ENCODE data around the gene UBE2E3.

The UBE2E3 gene

GRCh38 chr2:180952731-180953336 lies 27.6 kb upstream of the UBE2E3 start:
- Histone ChIP-seq H3K9me3 (ENCODE audit: control insufficient read depth in 1 of 2, low read length in 2 of 2) (peaks cover 0 to 2% of the 10 kb centered on the region in 2 donors), H3K4me1 (ENCODE audit: control insufficient read depth in 1 of 2, insufficient read depth in 2 of 2, low read length in 2 of 2) (no peaks in the 10 kb centered on the region), H3K4me3 (ENCODE audit: low read depth in 1 of 2, low read length in 2 of 2) (no peak overlapping the region), H3K36me3 (ENCODE audit: control insufficient read depth in 1 of 2, insufficient read depth in 2 of 2, low read length in 2 of 2) (no peaks in the 10 kb centered on the region), H3K27me3 (ENCODE audit: low read depth, low read length) (no peaks in the 10 kb centered on the region), H3K27ac (ENCODE audit: low read length) (no peak overlapping the region)

DNA sequence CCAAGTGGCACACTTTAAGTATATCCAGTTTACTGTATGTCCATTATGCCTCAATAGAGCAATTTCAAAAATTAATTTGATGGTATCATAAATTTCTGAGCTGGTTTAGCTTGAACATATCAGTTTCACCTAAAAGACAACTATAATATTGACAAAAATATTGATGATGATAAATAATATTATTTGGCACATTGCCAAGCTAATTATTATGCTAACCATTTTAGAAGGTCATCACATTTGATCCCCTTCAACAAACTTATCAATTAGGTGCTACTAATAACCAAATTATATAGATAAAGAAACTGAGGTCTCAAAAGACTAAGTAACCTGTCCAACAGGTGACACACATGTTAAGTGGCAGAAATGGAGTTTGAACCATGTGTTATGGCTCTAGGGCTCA lies 26.9 kb upstream of the UBE2E3 start:
- Histone ChIP-seq H3K27ac (ENCODE audit: low read length) (no peak overlapping the region), H3K4me3 (ENCODE audit: low read depth in 1 of 2, low read length in 2 of 2) (no peak overlapping the region), H3K9me3 (ENCODE audit: control insufficient read depth in 1 of 2, low read length in 2 of 2) (peaks cover 0 to 2% of the 10 kb centered on the region in 2 donors), H3K36me3 (ENCODE audit: control insufficient read depth in 1 of 2, insufficient read depth in 2 of 2, low read length in 2 of 2) (no peaks in the 10 kb centered on the region), H3K4me1 (ENCODE audit: control insufficient read depth in 1 of 2, insufficient read depth in 2 of 2, low read length in 2 of 2) (no peaks in the 10 kb centered on the region), H3K27me3 (ENCODE audit: low read depth, low read length) (no peaks in the 10 kb centered on the region)

- H3K4me1 ChIP-seq (ENCODE audit: control insufficient read depth in 1 of 2, insufficient read depth in 2 of 2, low read length in 2 of 2): no peaks in the 10 kb centered on the region
- no peaks in the 10 kb centered on the region for H3K36me3 ChIP-seq (ENCODE audit: control insufficient read depth in 1 of 2, insufficient read depth in 2 of 2, low read length in 2 of 2)
- H3K27me3 ChIP-seq (ENCODE audit: low read depth, low read length): no peaks in the 10 kb centered on the region
- no peak overlapping the region for H3K4me3 ChIP-seq (ENCODE audit: low read depth in 1 of 2, low read length in 2 of 2)
- H3K27ac ChIP-seq (ENCODE audit: low read length): no peak overlapping the region
- H3K9me3 ChIP-seq (ENCODE audit: control insufficient read depth in 1 of 2, low read length in 2 of 2): peaks cover 0 to 2% of the 10 kb centered on the region in 2 donors
These were observed 25.3 kb upstream of the UBE2E3 start for GRCh38 chr2:180955101-180955500.

DNA sequence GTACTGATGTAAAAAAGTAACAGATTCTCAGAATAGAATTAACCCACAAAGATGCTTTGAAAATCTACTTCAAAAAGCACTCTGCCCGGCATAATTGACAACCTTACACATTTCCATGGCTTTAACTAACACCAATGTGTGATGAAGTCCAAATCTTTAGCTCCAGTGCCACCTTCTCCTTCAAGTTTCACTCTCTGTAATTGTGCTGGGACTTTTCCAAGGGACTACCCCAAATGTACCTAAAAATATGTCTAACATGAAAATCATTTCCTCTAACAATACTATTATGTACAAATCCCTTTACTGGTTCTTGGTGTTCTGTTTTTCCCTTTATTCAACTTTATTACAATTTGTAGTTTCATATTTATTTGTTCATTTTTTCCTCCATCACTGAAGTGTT lies 20.6 kb upstream of the UBE2E3 start:
- H3K27ac ChIP-seq (ENCODE audit: low read length): no peak overlapping the region

GRCh38 chr2:180960982-180961381 lies 19.4 kb upstream of the UBE2E3 start:
- no peaks in the 10 kb centered on the region for H3K27me3 ChIP-seq (ENCODE audit: low read depth, low read length)
- no peak overlapping the region for H3K27ac ChIP-seq (ENCODE audit: low read length)
- H3K4me1 ChIP-seq (ENCODE audit: control insufficient read depth in 1 of 2, insufficient read depth in 2 of 2, low read length in 2 of 2): no peaks in the 10 kb centered on the region
- no peak overlapping the region for H3K4me3 ChIP-seq (ENCODE audit: low read depth in 1 of 2, low read length in 2 of 2)
- no peaks in the 10 kb centered on the region for H3K36me3 ChIP-seq (ENCODE audit: control insufficient read depth in 1 of 2, insufficient read depth in 2 of 2, low read length in 2 of 2)
- no peaks in the 10 kb centered on the region for H3K9me3 ChIP-seq (ENCODE audit: control insufficient read depth in 1 of 2, low read length in 2 of 2)

More for the DNA sequence above, 20.6 kb upstream of the UBE2E3 start:
- no peaks in the 10 kb centered on the region for H3K36me3 ChIP-seq (ENCODE audit: control insufficient read depth in 1 of 2, insufficient read depth in 2 of 2, low read length in 2 of 2)
- H3K4me3 ChIP-seq (ENCODE audit: low read depth in 1 of 2, low read length in 2 of 2): no peak overlapping the region
- H3K9me3 ChIP-seq (ENCODE audit: control insufficient read depth in 1 of 2, low read length in 2 of 2): no peaks in the 10 kb centered on the region
- H3K27me3 ChIP-seq (ENCODE audit: low read depth, low read length): no peaks in the 10 kb centered on the region
- H3K4me1 ChIP-seq (ENCODE audit: control insufficient read depth in 1 of 2, insufficient read depth in 2 of 2, low read length in 2 of 2): no peaks in the 10 kb centered on the region

DNA sequence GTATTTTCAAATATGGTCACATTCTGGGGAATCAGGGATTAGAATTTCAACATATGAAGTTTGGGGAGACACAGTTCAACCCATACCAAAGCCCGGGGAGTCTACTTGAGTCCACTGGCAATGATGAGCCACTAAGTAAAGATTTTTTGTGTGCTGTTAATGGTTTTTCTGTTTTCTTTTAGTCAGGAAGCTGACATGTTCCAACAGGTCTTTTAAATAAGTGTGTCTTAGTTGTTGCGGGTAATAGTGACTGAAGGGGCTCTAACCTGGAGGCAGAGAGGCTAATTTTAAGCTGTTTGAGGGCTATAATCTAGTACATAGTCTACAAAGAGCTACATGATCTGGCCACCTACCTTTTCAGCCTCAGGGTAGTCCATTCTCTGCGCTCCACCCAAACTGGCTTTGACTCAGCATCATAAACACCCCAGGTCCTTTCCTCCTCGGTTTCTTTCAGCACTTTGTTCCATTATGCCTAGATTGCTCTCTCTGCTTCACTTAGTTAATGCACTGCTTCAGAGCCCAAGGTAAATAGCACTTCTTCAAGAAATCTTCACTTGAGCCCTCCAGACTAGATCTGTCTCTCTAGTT lies 17.6 kb upstream of the UBE2E3 start:
- no peaks in the 10 kb centered on the region for H3K27me3 ChIP-seq (ENCODE audit: low read depth, low read length)
- H3K27ac ChIP-seq (ENCODE audit: low read length): no peak overlapping the region
- no peak overlapping the region for H3K4me3 ChIP-seq (ENCODE audit: low read depth in 1 of 2, low read length in 2 of 2)
- H3K36me3 ChIP-seq (ENCODE audit: control insufficient read depth in 1 of 2, insufficient read depth in 2 of 2, low read length in 2 of 2): no peaks in the 10 kb centered on the region
- H3K9me3 ChIP-seq (ENCODE audit: control insufficient read depth in 1 of 2, low read length in 2 of 2): no peaks in the 10 kb centered on the region
- no peaks in the 10 kb centered on the region for H3K4me1 ChIP-seq (ENCODE audit: control insufficient read depth in 1 of 2, insufficient read depth in 2 of 2, low read length in 2 of 2)

- H3K4me1 ChIP-seq (ENCODE audit: control insufficient read depth in 1 of 2, insufficient read depth in 2 of 2, low read length in 2 of 2): no peaks in the 10 kb centered on the region
- no peaks in the 10 kb centered on the region for H3K27me3 ChIP-seq (ENCODE audit: low read depth, low read length)
- H3K4me3 ChIP-seq (ENCODE audit: low read depth in 1 of 2, low read length in 2 of 2): no peak overlapping the region
- H3K36me3 ChIP-seq (ENCODE audit: control insufficient read depth in 1 of 2, insufficient read depth in 2 of 2, low read length in 2 of 2): no peaks in the 10 kb centered on the region
- H3K9me3 ChIP-seq (ENCODE audit: control insufficient read depth in 1 of 2, low read length in 2 of 2): no peaks in the 10 kb centered on the region
- H3K27ac ChIP-seq (ENCODE audit: low read length): no peak overlapping the region
These were observed 14.0 kb upstream of the UBE2E3 start for GRCh38 chr2:180966378-180966777.

DNA sequence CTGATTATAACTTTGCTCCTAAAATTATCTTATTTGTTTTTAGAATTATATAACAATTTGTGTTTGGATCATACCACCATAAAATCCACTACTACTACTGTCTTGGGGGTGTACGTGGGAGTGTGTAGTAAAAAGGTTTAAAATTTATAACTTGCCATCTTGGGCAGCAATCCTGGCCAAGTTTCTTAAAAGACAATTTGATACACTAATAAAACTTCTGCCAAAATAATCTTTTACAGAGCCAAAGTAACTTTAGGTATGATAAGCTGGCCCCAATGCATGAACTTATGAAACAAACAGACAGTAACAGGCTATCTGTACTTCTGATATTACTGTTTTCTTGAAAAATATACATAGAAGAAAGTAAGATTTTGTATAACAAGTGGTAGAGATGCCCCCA lies 11.3 kb upstream of the UBE2E3 start:
- Histone ChIP-seq H3K36me3 (ENCODE audit: control insufficient read depth in 1 of 2, insufficient read depth in 2 of 2, low read length in 2 of 2) (no peaks in the 10 kb centered on the region), H3K27ac (ENCODE audit: low read length) (no peak overlapping the region), H3K27me3 (ENCODE audit: low read depth, low read length) (no peaks in the 10 kb centered on the region), H3K4me3 (ENCODE audit: low read depth in 1 of 2, low read length in 2 of 2) (no peak overlapping the region), H3K9me3 (ENCODE audit: control insufficient read depth in 1 of 2, low read length in 2 of 2) (no peaks in the 10 kb centered on the region), H3K4me1 (ENCODE audit: control insufficient read depth in 1 of 2, insufficient read depth in 2 of 2, low read length in 2 of 2) (no peaks in the 10 kb centered on the region)

- Histone ChIP-seq H3K27ac (ENCODE audit: low read length) (no peak overlapping the region), H3K27me3 (ENCODE audit: low read depth, low read length) (no peaks in the 10 kb centered on the region), H3K36me3 (ENCODE audit: control insufficient read depth in 1 of 2, insufficient read depth in 2 of 2, low read length in 2 of 2) (no peaks in the 10 kb centered on the region), H3K4me1 (ENCODE audit: control insufficient read depth in 1 of 2, insufficient read depth in 2 of 2, low read length in 2 of 2) (no peaks in the 10 kb centered on the region), H3K9me3 (ENCODE audit: control insufficient read depth in 1 of 2, low read length in 2 of 2) (no peaks in the 10 kb centered on the region), H3K4me3 (ENCODE audit: low read depth in 1 of 2, low read length in 2 of 2) (no peak overlapping the region)
These were observed 10.4 kb upstream of the UBE2E3 start for GRCh38 chr2:180970016-180970415.

- Histone ChIP-seq H3K4me3 (ENCODE audit: low read depth in 1 of 2, low read length in 2 of 2) (no peak overlapping the region), H3K4me1 (ENCODE audit: control insufficient read depth in 1 of 2, insufficient read depth in 2 of 2, low read length in 2 of 2) (no peaks in the 10 kb centered on the region), H3K36me3 (ENCODE audit: control insufficient read depth in 1 of 2, insufficient read depth in 2 of 2, low read length in 2 of 2) (no peaks in the 10 kb centered on the region), H3K27me3 (ENCODE audit: low read depth, low read length) (no peaks in the 10 kb centered on the region), H3K9me3 (ENCODE audit: control insufficient read depth in 1 of 2, low read length in 2 of 2) (no peaks in the 10 kb centered on the region), H3K27ac (ENCODE audit: low read length) (no peak overlapping the region)
These were observed 8.6 kb upstream of the UBE2E3 start for GRCh38 chr2:180971811-180972210.

GRCh38 chr2:180975585-180975984 lies 4.8 kb upstream of the UBE2E3 start:
- Histone ChIP-seq H3K27me3 (ENCODE audit: low read depth, low read length) (no peaks in the 10 kb centered on the region), H3K4me1 (ENCODE audit: control insufficient read depth in 1 of 2, insufficient read depth in 2 of 2, low read length in 2 of 2) (peaks cover 0 to 4% of the 10 kb centered on the region in 2 donors), H3K36me3 (ENCODE audit: control insufficient read depth in 1 of 2, insufficient read depth in 2 of 2, low read length in 2 of 2) (no peaks in the 10 kb centered on the region), H3K9me3 (ENCODE audit: control insufficient read depth in 1 of 2, low read length in 2 of 2) (no peaks in the 10 kb centered on the region), H3K27ac (ENCODE audit: low read length) (no peak overlapping the region), H3K4me3 (ENCODE audit: low read depth in 1 of 2, low read length in 2 of 2) (no peak overlapping the region)
